GM21528 (cell line): ENCODE results near the gene GGNBP2.
"Not testable (repeated sequence)": the region's sequence is repeated elsewhere in the genome, so short reads cannot be mapped to it uniquely, and the experiment has no call there.

Experiments
- ATAC-seq: cut with Tn5 transposase; IDR thresholded peaks from one replicate; pipeline ENCODE4 v1.9.1; 2021; ENCODE audit warnings: mild to moderate bottlenecking, moderate library complexity; ENCODE audit not compliant: unreplicated experiment, low FRiP score

Gene GGNBP2

GRCh38 chr17:36544307-36545076 lies at the start of gene GGNBP2:
Gene GGNBP2 (plus strand): TSS chr17:36544919. CDS start chr17:36545725, 806 bp downstream.
- ATAC-seq = peak; percentile 54

- ATAC-seq = no peak
Measured at GRCh38 chr17:36495076-36495578, 49.6 kb upstream of the GGNBP2 start.

GRCh38 chr17:36496018-36496789 lies 48.5 kb upstream of the GGNBP2 start:
- no peak for ATAC-seq

GRCh38 chr17:36498155-36498554 lies 46.6 kb upstream of the GGNBP2 start:
- ATAC-seq = no peak

- ATAC-seq = no peak
Measured at GRCh38 chr17:36498560-36499300, 46.0 kb upstream of the GGNBP2 start.

- no peak for ATAC-seq
Measured at GRCh38 chr17:36500745-36501225, 43.9 kb upstream of the GGNBP2 start.

GRCh38 chr17:36501351-36501750 lies 43.4 kb upstream of the GGNBP2 start:
- ATAC-seq = no peak

- ATAC-seq = no peak
Measured at GRCh38 chr17:36501963-36502362, 42.8 kb upstream of the GGNBP2 start.

GRCh38 chr17:36503456-36504155 lies 41.1 kb upstream of the GGNBP2 start:
- ATAC-seq = no peak

GRCh38 chr17:36504156-36504545 lies 40.6 kb upstream of the GGNBP2 start:
- no peak for ATAC-seq

GRCh38 chr17:36505171-36505570 lies 39.5 kb upstream of the GGNBP2 start:
- ATAC-seq = no peak

- no peak for ATAC-seq
Measured at GRCh38 chr17:36506249-36506826, 38.4 kb upstream of the GGNBP2 start.

- ATAC-seq = no peak
Measured at GRCh38 chr17:36506831-36507230, 37.9 kb upstream of the GGNBP2 start.

GRCh38 chr17:36507266-36507665 lies 37.5 kb upstream of the GGNBP2 start:
- no peak for ATAC-seq

- ATAC-seq = not testable (repeated sequence)
Measured at GRCh38 chr17:36508439-36508838, 36.3 kb upstream of the GGNBP2 start.

- ATAC-seq = no peak
Measured at GRCh38 chr17:36509272-36509985, 35.3 kb upstream of the GGNBP2 start.

- no peak for ATAC-seq
Measured at GRCh38 chr17:36510636-36511035, 34.1 kb upstream of the GGNBP2 start.

GRCh38 chr17:36511216-36511615 lies 33.5 kb upstream of the GGNBP2 start:
- ATAC-seq = no peak

GRCh38 chr17:36512641-36513040 lies 32.1 kb upstream of the GGNBP2 start:
- no peak for ATAC-seq
